ENCODE data around the gene RNU6-1. TPM values are rescaled to one million over a fixed set of nuclear protein-coding genes. Genes with fewer than 3 reads are reported as not detected.

RNU6-1 gene
- total RNA-seq, 1 experiment from 2014 or later, result not detected

GRCh38 chr15:67862750-67863441 lies 23.1 kb upstream of the RNU6-1 start (continued):
- TF ChIP-seq, protein P1, sequence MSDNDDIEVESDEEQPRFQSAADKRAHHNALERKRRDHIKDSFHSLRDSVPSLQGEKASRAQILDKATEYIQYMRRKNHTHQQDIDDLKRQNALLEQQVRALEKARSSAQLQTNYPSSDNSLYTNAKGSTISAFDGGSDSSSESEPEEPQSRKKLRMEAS (CRISPR knock-in tag; IDR thresholded peaks at IDR 0.05), result no peak

DNA sequence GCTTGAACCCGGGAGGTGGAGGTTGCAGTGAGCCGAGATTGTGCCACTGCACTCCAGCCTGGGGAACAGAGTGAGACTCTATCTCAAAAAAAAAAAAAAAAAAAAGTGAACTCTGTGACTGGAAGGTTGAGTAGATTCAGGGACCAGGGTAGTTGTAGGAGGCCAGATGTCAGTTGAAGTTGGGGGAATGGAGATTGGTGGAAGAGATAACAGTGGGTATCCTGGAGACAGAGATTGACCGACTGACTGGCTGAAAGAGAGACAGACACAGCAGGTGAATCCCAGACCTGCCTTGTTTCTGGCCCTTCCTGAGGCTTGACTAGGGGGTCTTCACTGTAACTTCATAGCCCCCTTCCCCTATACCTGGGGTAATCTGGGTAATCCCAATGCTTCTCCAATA lies 22.1 kb upstream of the RNU6-1 start:
- no peaks in the 10 kb centered on the region for H3K9me3 Mint-ChIP-seq
- H3K36me3 Mint-ChIP-seq, result no peaks in the 10 kb centered on the region
- H3K4me1 Mint-ChIP-seq, result peaks cover 28% of the 10 kb centered on the region
- H3K4me3 Mint-ChIP-seq, result no peak overlapping the region
- peaks cover 26% of the 10 kb centered on the region for H3K27me3 Mint-ChIP-seq (ENCODE audit: low read depth)
- no peak for DNase-seq (ENCODE audit: low spot score)
- CTCF ChIA-PET, result interaction anchor here (0.7 kb wide), 1 partner anchor 193 kb away, joined by 5 read pairs; no protein-coding TSS in a partner anchor
- POLR2A ChIA-PET, result no interaction called here
- no peak for TF ChIP-seq USF1 (CRISPR knock-in tag; IDR thresholded peaks at IDR 0.05)
- TF ChIP-seq TP53 (CRISPR knock-in tag; IDR thresholded peaks at IDR 0.05), result no peak
- no peak for TF ChIP-seq KAT7 (CRISPR knock-in tag; IDR thresholded peaks at IDR 0.05; ENCODE audit: borderline replicate concordance)
- TF ChIP-seq NFATC4 (CRISPR knock-in tag; IDR thresholded peaks at IDR 0.05), result no peak
- no peak for TF ChIP-seq FOXJ3 (CRISPR knock-in tag; IDR thresholded peaks at IDR 0.05; ENCODE audit: borderline replicate concordance)
- TF ChIP-seq ATF2 (CRISPR knock-in tag; IDR thresholded peaks at IDR 0.05; ENCODE audit: borderline replicate concordance, low read depth), result no peak
- no peak for TF ChIP-seq PREB (CRISPR knock-in tag; IDR thresholded peaks at IDR 0.05; ENCODE audit: borderline replicate concordance)
- TF ChIP-seq CREM (CRISPR knock-in tag; IDR thresholded peaks at IDR 0.05), result no peak
- no peak for TF ChIP-seq ZNF396 (CRISPR knock-in tag; IDR thresholded peaks at IDR 0.05; ENCODE audit: borderline replicate concordance)
- no peak for TF ChIP-seq ZNF532 (CRISPR knock-in tag; IDR thresholded peaks at IDR 0.05; ENCODE audit: borderline replicate concordance)
- TF ChIP-seq SP1 (CRISPR knock-in tag; conservative IDR thresholded peaks at IDR 0.05), result no peak
- no peak for TF ChIP-seq CDX4 (CRISPR knock-in tag; IDR thresholded peaks at IDR 0.05; ENCODE audit: borderline replicate concordance)
- no peak for TF ChIP-seq TEAD1 (CRISPR knock-in tag; IDR thresholded peaks at IDR 0.05)
- TF ChIP-seq ZNF317 (CRISPR knock-in tag; IDR thresholded peaks at IDR 0.05; ENCODE audit: borderline replicate concordance, low read depth), result no peak
- no peak for ATAC-seq
- no peak overlapping the region for H3K27ac Mint-ChIP-seq
